H9 (cell line): ENCODE results near the gene GOLGA1. TPM values are rescaled to one million over a fixed set of nuclear protein-coding genes. Genes with fewer than 3 reads are reported as not detected.

Experiments
- DNase-seq: peaks from one replicate; pipeline ENCODE4 v3.0.0-alpha.2; 2017
- H2AFZ ChIP-seq: one replicate; pipeline ENCODE4 v1.6.1; 2013; ENCODE audit warnings: mild to moderate bottlenecking, low read length, control low read depth, moderate library complexity
- H2AK5ac ChIP-seq: 2 replicates; pipeline ENCODE4 v1.6.1; 2013; ENCODE audit warnings: low read length, control low read depth, mixed read lengths; ENCODE audit not compliant: insufficient read length
- H2BK120ac ChIP-seq: one replicate; pipeline ENCODE4 v1.6.1; 2013; ENCODE audit warnings: low read depth, mild to moderate bottlenecking, low read length, control low read depth, inconsistent platforms; ENCODE audit not compliant: poor library complexity, severe bottlenecking
- H2BK12ac ChIP-seq: 2 replicates; pipeline ENCODE4 v1.6.1; 2013; ENCODE audit warnings: low read length, control low read depth, mixed read lengths, low read depth; ENCODE audit not compliant: insufficient read length
- H2BK15ac ChIP-seq: 2 replicates; pipeline ENCODE4 v1.6.1; 2013; ENCODE audit warnings: low read depth, low read length, control low read depth
- H2BK20ac ChIP-seq: one replicate; pipeline ENCODE4 v1.6.1; 2013; ENCODE audit warnings: low read depth, mild to moderate bottlenecking, low read length, control low read depth, inconsistent platforms; ENCODE audit not compliant: poor library complexity, severe bottlenecking
- H2BK5ac ChIP-seq: 2 replicates; pipeline ENCODE4 v1.6.1; 2013; ENCODE audit warnings: low read length, control low read depth, mixed read lengths; ENCODE audit not compliant: insufficient read length
- H3K14ac ChIP-seq: 2 replicates; pipeline ENCODE4 v1.6.1; 2013; ENCODE audit warnings: low read length, control low read depth; ENCODE audit not compliant: insufficient read depth
- H3K18ac ChIP-seq: 2 replicates; pipeline ENCODE4 v1.6.1; 2013; ENCODE audit warnings: low read depth, mild to moderate bottlenecking, mixed read lengths, low read length, control low read depth; ENCODE audit not compliant: insufficient read length
- H3K23ac ChIP-seq: 2 replicates; pipeline ENCODE4 v1.6.1; 2013; ENCODE audit warnings: low read length, control low read depth, mixed read lengths, low read depth; ENCODE audit not compliant: insufficient read length
- H3K23me2 ChIP-seq: 2 replicates; pipeline ENCODE4 v1.6.1; 2013; ENCODE audit warnings: low read depth, mild to moderate bottlenecking, mixed read lengths, low read length, control low read depth; ENCODE audit not compliant: insufficient read length, poor library complexity, severe bottlenecking
- H3K27ac ChIP-seq: 2 replicates; pipeline ENCODE4 v1.5.1; 2013; ENCODE audit warnings: low read length, control low read depth, mixed read lengths, low read depth; ENCODE audit not compliant: insufficient read length
- H3K27me3 ChIP-seq: 2 replicates; pipeline ENCODE4 v1.6.1; 2013; ENCODE audit warnings: low read length, control low read depth, inconsistent platforms; ENCODE audit not compliant: insufficient read depth
- H3K4ac ChIP-seq: 2 replicates; pipeline ENCODE4 v1.6.1; 2013; ENCODE audit warnings: low read depth, mild to moderate bottlenecking, control low read depth, inconsistent platforms, low read length, moderate library complexity
- H3K4me1 ChIP-seq: 2 replicates; pipeline ENCODE4 v1.6.1; 2013; ENCODE audit warnings: low read length, control low read depth, inconsistent platforms; ENCODE audit not compliant: insufficient read depth
- H3K4me2 ChIP-seq: 2 replicates; pipeline ENCODE4 v1.6.1; 2013; ENCODE audit warnings: low read length, control low read depth, mixed read lengths; ENCODE audit not compliant: insufficient read length, insufficient read depth
- H3K56ac ChIP-seq: 2 replicates; pipeline ENCODE4 v1.6.1; 2013; ENCODE audit warnings: low read depth, mild to moderate bottlenecking, mixed read lengths, low read length, control low read depth; ENCODE audit not compliant: insufficient read length
- H3K79me1 ChIP-seq: 2 replicates; pipeline ENCODE4 v1.6.1; 2013; ENCODE audit warnings: low read depth, mild to moderate bottlenecking, moderate library complexity, low read length, control low read depth, inconsistent platforms; ENCODE audit not compliant: insufficient read depth, poor library complexity, severe bottlenecking
- H3K79me2 ChIP-seq: 2 replicates; pipeline ENCODE4 v1.6.1; 2013; ENCODE audit warnings: low read length, control low read depth, inconsistent platforms; ENCODE audit not compliant: insufficient read depth
- H3K9ac ChIP-seq: 2 replicates; pipeline ENCODE4 v1.6.1; 2013; ENCODE audit warnings: low read length, control low read depth, mixed read lengths; ENCODE audit not compliant: insufficient read length; ENCODE audit errors: extremely low read depth
- H3K9me3 ChIP-seq: one replicate; pipeline ENCODE4 v1.6.1; 2013; ENCODE audit warnings: low read depth, low read length, inconsistent platforms; ENCODE audit not compliant: control insufficient read depth
- H3T11ph ChIP-seq: one replicate; pipeline ENCODE4 v1.6.1; 2013; ENCODE audit warnings: mild to moderate bottlenecking, low read length, control low read depth, inconsistent platforms
- H4K20me1 ChIP-seq: one replicate; pipeline ENCODE4 v1.6.1; 2013; ENCODE audit not compliant: control insufficient read depth, insufficient read length, insufficient read depth
- H4K5ac ChIP-seq: 2 replicates; pipeline ENCODE4 v1.6.1; 2013; ENCODE audit warnings: low read depth, mild to moderate bottlenecking, mixed read lengths, low read length, control low read depth; ENCODE audit not compliant: insufficient read length
- H4K8ac ChIP-seq: replicated peaks from 2 replicates; pipeline ENCODE4 v1.6.1; 2013; ENCODE audit warnings: low read length, control low read depth, mixed read lengths, low read depth; ENCODE audit not compliant: insufficient read length
- H4K91ac ChIP-seq: 2 replicates; pipeline ENCODE4 v1.6.1; 2013; ENCODE audit warnings: low read depth, mild to moderate bottlenecking, moderate library complexity, mixed read lengths, low read length, control low read depth; ENCODE audit not compliant: insufficient read length
- H3K27ac Mint-ChIP-seq, 3 experiments: 2 replicates in 2 of 3; 3 replicates in 1 of 3; pipeline ENCODE4 v1.8.0; 2020 to 2021; ENCODE audit warnings: mixed read lengths in 3 of 3, mild to moderate bottlenecking in 1 of 3, moderate library complexity in 1 of 3
- H3K27me3 Mint-ChIP-seq: 2 replicates; pipeline ENCODE4 v1.8.0; 2021; ENCODE audit warnings: low read depth, mild to moderate bottlenecking, moderate library complexity, mixed read lengths
- H3K36me3 Mint-ChIP-seq, 3 experiments: 2 replicates in 2 of 3; 3 replicates in 1 of 3; pipeline ENCODE4 v1.8.0; 2020 to 2021; ENCODE audit warnings: low read depth in 3 of 3, mixed read lengths in 3 of 3; ENCODE audit not compliant: insufficient read depth in 1 of 3
- H3K4me1 Mint-ChIP-seq, 2 experiments: 2 replicates each; pipeline ENCODE4 v1.8.0; 2020; ENCODE audit warnings: mixed read lengths in 2 of 2
- H3K4me3 Mint-ChIP-seq, 2 experiments: 2 replicates in 1 of 2; 3 replicates in 1 of 2; pipeline ENCODE4 v1.8.0; 2020 to 2021; ENCODE audit warnings: mild to moderate bottlenecking in 2 of 2, mixed read lengths in 2 of 2, moderate library complexity in 1 of 2
- H3K9me3 Mint-ChIP-seq, 2 experiments: 2 replicates in 1 of 2; 3 replicates in 1 of 2; pipeline ENCODE4 v1.8.0; 2020; ENCODE audit warnings: mild to moderate bottlenecking in 2 of 2, mixed read lengths in 2 of 2, moderate library complexity in 1 of 2
- CTCF ChIP-seq: fragments of 200-600 bp; sonication (generic); conservative IDR thresholded peaks from 3 replicates; pipeline ENCODE4 v1.8.0; 2021; ENCODE audit warnings: antibody characterized with exemption, mild to moderate bottlenecking
- WGBS: extraction: QIAGEN DNeasy Blood & Tissue Kit; methylation state at CpG from one replicate; pipeline ENCODE4 v1.1.7; 2013; ENCODE audit warnings: missing lambda C conversion rate, low lambda C conversion rate, mixed read lengths; ENCODE audit not compliant: insufficient read length; ENCODE audit errors: extremely low coverage; 5-methylcytosine and 5-hydroxymethylcytosine counted together
- total RNA-seq: library from RNA; stranded (reverse); gene quantifications from 2 replicates; pipeline ENCODE4 v1.2.1, GENCODE V29; 2021

The GOLGA1 gene
- total RNA-seq, 1 experiment from 2014 or later: 7.6 TPM

- H3K4ac ChIP-seq: no peak overlapping the region
- TF ChIP-seq CTCF: no peak
- H3K4me2 ChIP-seq: no peak overlapping the region
- no peak overlapping the region for H4K91ac ChIP-seq
- no peak overlapping the region for H2BK12ac ChIP-seq
- no peak overlapping the region for H3K27ac ChIP-seq
- peak overlapping the region in 1 of 2 experiments; percentile 32; a peak in 1 of 5 replicates for H3K4me3 Mint-ChIP-seq
- H3K4me1 ChIP-seq: no peaks in the 10 kb centered on the region
- H3K23me2 ChIP-seq: no peaks in the 10 kb centered on the region
- no CpG with 5 or more reads among the region's 14 CpGs for WGBS
- no peaks in the 10 kb centered on the region for H4K20me1 ChIP-seq
- no peak overlapping the region for H3K9ac ChIP-seq
- no peak overlapping the region for H2BK20ac ChIP-seq
- H3T11ph ChIP-seq: no peak overlapping the region
- no peaks in the 10 kb centered on the region for H3K79me2 ChIP-seq
- H2AFZ ChIP-seq: no peak overlapping the region
- no peaks in the 10 kb centered on the region for H3K9me3 ChIP-seq
- no peak overlapping the region for H2BK15ac ChIP-seq
- DNase-seq: no peak
- no peaks in the 10 kb centered on the region for H3K79me1 ChIP-seq
- no peaks in the 10 kb centered on the region; a peak in 1 of 7 replicates for H3K36me3 Mint-ChIP-seq
- H2BK5ac ChIP-seq: no peak overlapping the region
- H4K8ac ChIP-seq: no peak overlapping the region
- no peaks in the 10 kb centered on the region for H3K27me3 Mint-ChIP-seq
- no peak overlapping the region for H2BK120ac ChIP-seq
- no peak overlapping the region for H3K23ac ChIP-seq
- H3K56ac ChIP-seq: no peak overlapping the region
- H3K14ac ChIP-seq: no peak overlapping the region; the same call in 1 of the 2 replicates
- no peaks in the 10 kb centered on the region for H3K27me3 ChIP-seq
- H3K4me1 Mint-ChIP-seq: peaks cover 2 to 18% of the 10 kb centered on the region in 2 experiments; a peak in 2 of 4 replicates
- no peak overlapping the region for H3K18ac ChIP-seq
- H3K9me3 Mint-ChIP-seq: no peaks in the 10 kb centered on the region
- no peak overlapping the region for H2AK5ac ChIP-seq
- H3K27ac Mint-ChIP-seq: peak overlapping the region in 2 of 3 experiments; percentile 48 to 55; a peak in 2 of 7 replicates
- H4K5ac ChIP-seq: no peak overlapping the region
Observed at GRCh38 chr9:124841075-124841821, 99.6 kb downstream of the GOLGA1 start.
